Measurements from ENCODE around the gene SH3D19.
A peak's percentile ranks its signal among the peaks of the same experiment; 100 is the strongest.

The SH3D19 gene, protein sequence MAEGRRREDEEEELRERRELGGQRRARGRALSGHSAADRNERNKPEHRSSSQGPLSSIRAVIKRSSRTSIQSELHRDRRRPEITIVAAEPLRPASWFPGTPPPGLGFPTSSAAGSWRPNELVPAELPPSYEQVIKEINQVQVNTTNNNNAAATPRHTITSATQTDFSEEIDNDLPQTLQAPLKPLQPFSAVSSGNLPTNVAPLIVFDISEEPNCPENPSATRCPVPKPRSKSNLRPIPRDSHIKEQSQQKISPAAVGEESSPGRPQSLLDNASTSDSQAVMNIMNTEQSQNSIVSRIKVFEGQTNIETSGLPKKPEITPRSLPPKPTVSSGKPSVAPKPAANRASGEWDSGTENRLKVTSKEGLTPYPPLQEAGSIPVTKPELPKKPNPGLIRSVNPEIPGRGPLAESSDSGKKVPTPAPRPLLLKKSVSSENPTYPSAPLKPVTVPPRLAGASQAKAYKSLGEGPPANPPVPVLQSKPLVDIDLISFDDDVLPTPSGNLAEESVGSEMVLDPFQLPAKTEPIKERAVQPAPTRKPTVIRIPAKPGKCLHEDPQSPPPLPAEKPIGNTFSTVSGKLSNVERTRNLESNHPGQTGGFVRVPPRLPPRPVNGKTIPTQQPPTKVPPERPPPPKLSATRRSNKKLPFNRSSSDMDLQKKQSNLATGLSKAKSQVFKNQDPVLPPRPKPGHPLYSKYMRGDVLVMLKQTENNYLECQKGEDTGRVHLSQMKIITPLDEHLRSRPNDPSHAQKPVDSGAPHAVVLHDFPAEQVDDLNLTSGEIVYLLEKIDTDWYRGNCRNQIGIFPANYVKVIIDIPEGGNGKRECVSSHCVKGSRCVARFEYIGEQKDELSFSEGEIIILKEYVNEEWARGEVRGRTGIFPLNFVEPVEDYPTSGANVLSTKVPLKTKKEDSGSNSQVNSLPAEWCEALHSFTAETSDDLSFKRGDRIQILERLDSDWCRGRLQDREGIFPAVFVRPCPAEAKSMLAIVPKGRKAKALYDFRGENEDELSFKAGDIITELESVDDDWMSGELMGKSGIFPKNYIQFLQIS

DNA sequence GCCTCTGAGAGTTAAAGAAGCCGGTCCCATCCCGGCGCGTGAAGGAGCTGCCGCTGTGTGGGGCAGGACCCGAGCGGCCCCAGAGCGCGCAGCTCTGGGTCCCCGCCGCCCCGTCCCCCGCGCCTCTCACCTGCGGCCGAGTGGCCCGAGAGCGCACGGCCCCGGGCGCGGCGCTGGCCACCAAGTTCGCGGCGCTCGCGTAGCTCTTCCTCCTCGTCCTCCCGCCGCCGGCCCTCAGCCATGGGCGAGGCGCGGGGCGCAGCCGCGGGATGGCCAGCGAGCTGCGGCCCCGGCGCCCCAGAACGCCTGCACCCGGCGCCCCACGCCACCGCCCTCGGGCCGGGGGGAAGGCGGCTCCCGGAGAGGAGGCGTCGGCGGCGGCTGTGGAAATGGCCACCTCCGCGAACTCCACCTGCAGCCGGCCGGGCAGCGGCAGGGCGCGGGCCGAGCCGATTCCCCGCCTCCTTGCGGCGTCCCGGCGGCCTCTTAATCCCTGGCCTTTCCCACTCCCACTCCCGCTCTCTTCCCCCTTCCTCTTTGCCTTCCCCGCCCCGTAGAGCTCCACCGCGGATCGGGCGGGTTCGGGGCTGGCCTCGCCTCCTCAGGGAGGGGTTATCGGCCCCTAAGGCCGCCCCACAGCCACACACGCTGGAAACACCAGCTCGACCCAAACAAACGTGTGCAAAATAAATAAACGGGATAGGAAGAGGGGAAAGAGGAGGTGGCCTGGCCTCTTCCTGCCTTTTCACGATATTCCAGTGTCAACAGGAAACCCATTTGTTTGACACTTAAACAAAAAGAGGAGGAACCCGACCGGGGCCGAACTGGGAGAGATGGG is at the start of gene SH3D19:
Gene SH3D19, minus strand, starts transcription at position 495 of the 838 bp plus-strand sequence. Its CDS starts 253 bp downstream, at position 242.
- DNase-seq (ENCODE audit: low read depth): no peak

DNA sequence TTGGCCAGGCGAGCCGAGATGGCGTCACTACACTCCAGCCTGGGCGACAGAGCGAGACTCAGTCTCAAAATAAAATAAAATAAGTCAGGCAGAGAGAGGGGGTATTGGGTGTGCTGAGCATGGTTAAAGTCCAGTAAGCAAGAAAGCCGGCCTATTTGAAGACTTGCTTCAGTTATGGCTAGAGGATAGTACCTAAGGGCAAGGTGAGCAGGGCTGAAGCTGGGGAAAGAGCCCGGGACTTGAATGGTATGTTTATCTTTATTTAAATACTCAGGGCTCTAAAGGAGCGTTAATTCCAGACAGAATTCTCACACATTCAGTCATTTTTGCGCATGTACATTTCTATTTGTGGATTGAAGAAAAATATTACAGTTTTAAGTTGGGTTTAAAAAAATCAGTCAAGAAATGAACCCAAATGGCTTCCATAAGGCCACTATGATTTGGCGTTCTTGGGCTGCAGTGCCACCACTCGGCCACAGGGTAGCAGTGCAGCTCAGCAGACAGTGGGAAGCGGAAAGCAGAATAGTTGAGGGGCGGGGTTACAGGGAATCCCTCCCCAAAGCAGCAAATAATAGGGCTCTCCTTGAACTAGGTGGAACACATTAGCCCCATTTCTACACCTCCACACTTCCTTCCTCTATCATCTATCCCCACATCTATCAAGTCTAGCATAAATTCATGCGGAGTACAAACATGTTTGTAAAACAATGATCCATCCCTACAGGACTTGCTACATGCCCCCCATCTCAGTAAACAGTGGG is 37.2 kb upstream of the SH3D19 start:
- DNase-seq (ENCODE audit: low read depth): peak; percentile 65

DNA sequence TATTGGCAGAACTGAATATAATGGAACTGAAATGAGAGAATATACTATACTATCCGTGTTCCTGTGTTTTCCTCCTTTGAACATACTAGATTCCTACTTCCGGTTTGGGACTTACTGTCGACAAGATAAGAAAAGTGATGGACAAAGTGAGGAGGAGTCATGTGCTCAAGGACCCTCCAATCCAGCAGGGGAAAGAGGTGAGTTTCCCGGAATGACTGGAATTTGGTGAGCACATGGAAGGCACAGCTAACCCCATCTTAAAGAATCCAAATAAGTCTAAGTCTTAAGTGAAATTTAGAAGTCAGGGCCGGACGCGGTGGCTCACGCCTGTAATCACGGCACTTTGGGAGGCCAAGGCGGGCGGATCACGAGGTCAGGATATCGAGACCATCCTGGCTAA is 36.6 kb upstream of the SH3D19 start:
- DNase-seq (ENCODE audit: low read depth): no peak

DNA sequence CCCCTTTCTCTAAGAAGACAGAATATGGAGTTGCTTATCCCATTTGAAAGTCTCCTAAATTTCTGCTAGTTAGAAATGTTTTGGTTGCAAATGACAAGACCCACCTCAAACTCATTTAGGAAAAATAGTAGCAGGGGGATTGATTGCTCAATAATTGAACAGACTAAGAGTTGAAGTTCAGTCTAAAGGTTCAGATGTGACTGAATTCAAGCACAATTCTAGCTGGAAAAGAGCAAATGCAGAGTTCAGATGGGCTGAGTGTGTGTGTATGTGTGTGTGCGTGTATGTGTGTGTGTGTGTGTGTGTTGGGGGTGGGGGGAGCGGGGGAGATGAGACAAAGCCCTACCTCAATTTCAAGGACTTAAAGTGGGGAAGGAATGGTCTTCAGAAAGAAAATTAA is 35.7 kb upstream of the SH3D19 start:
- DNase-seq (ENCODE audit: low read depth): no peak

DNA sequence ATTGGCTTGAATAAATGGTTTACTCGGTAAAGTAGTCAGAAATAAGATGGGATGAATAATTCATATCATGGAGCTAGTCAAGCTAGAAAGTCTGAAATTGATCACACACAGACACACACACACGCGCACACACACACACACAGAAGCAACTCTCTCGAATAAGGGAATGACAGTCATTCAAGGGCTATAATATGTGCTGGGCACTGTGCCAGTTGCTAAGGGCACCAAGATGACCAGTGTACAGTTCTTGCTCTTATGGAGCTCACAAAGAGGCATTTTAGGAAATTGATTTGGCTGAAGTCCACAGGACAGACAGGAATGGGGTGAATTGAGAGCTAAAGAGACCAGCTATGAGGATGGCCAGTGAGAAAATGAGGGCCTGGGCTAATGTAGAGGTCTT is 34.2 kb upstream of the SH3D19 start:
- no peak for DNase-seq (ENCODE audit: low read depth)

DNA sequence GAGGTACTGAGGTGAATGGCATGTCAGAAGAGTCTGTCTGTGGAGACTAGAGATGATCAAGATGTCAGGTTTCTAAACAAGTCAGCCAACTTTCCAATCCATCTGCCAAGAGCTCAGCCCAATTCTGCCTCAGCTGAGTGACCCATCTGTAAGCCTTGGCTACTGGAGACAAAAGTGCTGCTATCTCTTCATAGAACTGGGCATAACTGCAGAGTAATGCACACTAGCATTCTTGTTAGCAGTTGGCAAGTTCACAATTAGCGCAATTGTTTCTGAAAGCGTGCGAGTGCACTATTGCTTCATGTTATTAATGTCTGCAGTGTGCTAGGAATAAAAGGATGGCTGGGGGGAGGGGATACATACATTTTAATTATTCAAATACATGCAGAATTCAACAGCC is 32.9 kb upstream of the SH3D19 start:
- DNase-seq (ENCODE audit: low read depth): no peak

DNA sequence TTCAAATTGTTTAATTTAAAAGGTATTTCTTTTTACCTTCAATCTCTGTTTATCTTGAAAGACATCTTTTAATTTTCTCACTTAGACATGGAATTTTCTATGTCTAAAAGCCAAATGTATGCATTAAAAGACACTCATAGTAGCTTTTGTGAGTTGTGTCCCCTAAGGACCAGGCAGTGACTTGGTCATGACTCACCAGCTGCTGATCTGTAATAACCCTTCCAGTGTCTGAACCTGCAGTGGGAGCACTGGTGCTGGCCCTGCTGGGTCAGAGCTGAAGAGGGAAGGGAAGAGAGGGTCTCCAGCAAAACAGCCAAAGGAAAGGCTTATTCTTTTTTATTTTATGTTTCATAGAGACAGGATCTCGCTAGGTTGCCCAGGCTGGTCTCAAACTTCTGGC is 31.1 kb upstream of the SH3D19 start:
- DNase-seq (ENCODE audit: low read depth): no peak

DNA sequence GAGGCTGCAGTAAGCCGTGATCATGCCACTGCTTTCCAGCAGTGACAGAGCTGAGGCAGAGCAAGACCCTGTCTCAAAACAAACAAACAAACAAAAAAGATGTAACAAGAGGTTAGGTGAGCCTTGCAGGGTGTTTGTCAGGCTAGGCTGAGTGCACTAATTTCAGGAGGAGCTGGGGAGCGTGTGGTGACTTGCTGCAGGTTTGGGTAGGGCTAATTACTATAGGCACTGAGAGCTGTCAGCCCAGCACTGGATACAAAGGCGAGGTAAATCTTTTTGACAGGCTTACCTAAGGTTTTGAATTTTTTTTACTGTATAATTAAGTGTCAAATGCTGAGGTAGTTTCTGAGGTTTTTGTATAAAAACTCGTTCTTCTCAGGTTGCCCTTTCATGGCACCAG is 29.8 kb upstream of the SH3D19 start:
- no peak for DNase-seq (ENCODE audit: low read depth)

DNA sequence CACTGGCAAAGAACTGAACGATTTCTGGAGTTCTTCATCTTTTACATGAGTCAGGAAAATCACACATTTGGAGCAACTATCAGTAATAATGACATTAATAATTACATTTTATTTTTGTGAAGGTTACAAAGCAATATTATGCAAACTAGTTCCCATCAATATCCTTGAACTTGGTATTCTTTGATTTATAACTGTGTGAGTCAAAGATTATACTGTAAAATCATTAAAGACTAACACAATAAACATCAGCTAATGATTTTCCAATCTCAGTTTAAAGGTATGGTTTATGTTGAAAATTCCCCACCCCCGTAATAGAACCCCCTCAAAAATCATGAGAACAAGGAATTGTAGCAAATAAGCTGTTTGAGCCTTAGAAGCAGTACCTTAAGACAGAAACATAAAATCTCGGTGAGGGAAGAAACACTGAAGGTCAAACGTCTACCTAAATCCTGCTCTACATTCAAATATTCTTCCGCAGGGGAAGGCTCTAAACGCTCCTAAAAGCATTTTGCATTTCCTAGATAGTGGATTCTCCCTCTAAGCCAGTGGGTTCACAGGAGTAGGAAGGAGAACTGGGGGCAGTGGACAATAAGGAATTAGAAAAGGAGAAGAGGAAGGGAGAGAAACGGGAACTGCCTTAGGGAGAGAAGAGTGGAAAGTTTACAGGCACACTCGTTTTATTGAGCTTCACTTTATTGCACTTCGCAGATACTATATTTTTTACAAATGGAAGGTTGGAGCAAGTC is 22.3 kb upstream of the SH3D19 start:
- no peak for DNase-seq (ENCODE audit: low read depth)

DNA sequence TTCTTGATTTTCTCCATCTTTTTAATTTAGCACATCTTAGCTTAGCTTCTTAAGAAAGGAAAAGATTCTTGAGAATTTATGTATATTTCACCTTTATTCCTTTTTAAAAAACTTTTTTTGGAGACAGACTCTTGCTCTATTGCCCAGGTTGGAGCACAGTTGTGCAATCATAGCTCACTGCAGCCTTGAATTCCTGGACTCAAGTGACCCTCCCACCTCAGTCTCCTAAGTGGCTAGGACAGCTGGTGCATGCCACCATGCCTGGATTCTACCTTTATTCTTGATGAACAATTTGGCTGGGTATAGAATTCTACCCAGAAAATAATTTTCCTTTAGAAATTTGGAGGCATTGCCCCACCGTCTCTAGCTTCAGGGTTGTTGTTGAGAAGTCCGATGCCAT is 19.5 kb upstream of the SH3D19 start:
- DNase-seq (ENCODE audit: low read depth): no peak

DNA sequence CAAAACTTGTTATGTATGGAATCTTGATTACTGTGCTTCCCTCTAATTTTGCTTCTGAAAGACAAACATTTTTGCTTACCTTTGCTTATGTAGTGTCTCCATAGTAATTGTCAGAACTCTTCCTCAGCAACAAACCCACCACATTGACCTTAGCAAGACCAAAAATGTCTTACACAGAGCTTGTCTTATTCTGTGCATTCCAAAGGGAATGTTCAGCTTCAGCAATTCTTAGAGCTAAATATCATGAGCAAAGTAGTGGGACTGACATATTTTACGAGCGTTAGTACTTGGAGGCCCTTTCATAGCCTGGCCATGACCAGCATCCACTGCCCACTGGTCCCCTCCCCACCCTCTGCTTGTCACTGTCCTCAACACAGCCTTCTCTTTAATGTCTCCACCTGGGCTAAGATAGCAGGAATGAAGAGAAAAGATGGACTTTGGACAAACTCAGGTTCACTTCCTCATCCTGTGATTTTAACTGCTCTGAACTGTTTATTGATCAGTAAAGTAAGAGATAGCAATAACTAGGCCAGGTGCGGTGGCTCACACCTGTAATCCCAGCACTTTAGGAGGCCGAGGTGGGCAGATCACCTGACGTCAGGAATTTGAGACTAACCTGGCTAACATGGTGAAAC is 15.5 kb upstream of the SH3D19 start:
- no peak for DNase-seq (ENCODE audit: low read depth)

DNA sequence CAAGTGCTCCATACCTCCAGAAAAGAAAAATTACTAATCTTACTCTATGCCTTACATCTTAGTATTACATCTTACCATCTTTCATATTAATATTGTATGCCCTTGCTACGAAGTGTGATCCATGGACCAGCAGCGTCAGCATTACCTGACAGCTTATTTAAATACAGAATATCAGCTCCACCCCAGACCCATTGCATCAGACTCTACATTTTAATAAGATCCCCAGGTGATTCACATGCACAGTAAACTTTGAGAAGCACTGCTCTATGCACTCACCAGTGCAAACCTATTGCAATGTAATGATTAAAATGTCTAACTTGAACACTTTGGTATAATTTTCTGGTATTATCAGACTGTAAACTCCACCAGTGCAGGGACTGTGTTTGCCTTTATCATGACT is 14.1 kb upstream of the SH3D19 start:
- DNase-seq (ENCODE audit: low read depth): no peak

DNA sequence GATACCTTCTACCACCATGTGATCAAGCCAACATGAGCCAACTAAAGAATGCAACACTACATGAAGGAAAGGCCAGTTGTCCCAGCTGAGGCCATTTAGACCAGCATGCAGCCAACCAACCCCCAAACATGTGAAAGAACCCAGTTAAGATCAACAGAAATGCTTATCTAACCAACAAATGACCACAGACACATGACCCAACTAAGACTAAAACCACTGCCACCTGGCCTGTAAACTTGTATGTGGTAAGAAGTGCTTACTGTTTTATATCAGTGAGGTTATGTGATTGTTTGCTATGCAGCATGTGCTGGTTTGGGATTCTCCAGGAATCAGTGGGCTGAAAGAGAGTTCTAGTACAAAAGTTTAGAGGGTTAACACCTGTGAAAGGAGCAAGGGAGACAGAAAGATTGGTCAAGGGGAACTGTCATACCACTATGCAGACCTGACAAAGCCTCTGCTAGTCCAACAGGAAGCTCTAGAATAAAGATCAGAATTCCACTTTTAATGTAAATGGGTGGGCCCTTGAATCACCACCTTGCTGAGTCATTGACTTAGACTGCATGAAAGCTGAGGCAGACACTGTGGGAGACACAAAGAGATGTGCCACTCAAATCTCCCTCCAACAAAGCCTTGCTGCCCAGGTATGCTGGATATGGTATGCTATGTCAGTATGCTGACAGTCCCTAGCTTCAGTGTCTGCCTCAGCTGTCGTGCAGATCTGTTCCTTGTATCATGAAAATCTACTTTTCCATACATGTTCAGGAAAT is 6.1 kb upstream of the SH3D19 start:
- no peak for DNase-seq (ENCODE audit: low read depth)

DNA sequence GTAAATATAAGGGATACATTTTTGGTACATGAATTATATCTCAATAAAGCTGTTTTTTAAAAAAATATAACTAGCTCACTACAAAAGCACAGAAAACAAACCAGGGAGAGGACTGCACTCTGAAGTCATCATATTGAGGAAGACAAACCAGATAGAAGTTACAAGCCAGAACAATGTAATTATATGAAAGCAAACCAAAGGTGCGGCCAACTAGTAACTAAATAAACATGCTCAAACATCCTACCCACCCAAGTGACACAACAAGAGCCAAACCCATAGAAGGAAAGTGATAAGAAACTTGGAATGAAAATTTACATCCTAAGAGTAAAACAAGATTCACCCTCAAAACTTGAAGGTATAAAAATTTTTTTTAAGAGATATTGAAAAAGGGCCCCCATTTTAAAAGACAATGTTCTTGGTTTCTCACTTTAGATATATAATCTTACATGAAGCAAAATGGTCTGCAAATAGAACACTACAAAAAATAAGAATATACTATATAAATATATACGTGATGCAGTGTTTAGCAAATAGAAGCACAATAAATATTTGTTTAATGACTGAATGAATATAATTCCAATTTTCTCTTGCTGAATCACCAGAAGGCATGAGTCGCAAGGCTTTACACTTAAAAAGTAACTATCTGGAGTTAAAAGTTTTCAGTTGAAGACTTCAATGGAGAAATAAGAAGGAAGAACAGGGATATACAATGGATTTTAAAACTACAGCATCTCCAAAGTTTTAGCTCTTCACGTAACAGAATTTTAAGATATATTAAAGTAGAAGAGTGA is 4.0 kb upstream of the SH3D19 start:
- no peak for DNase-seq (ENCODE audit: low read depth)

DNA sequence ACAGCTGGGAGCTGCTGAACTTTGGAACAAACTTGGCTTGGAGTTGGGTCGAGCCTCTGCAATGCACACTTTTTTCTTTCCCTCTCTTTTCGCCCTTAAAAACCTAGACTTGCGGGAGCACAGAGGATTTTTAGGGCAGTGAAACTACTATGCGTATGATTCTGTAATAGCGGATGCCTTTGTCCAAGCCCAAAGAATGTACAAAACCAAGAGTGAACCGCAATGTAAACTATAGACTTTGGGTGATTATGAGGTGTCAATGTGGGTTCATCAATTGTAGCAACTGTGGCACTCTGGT is 493 bp upstream of the SH3D19 start:
- DNase-seq (ENCODE audit: low read depth): no peak

DNA sequence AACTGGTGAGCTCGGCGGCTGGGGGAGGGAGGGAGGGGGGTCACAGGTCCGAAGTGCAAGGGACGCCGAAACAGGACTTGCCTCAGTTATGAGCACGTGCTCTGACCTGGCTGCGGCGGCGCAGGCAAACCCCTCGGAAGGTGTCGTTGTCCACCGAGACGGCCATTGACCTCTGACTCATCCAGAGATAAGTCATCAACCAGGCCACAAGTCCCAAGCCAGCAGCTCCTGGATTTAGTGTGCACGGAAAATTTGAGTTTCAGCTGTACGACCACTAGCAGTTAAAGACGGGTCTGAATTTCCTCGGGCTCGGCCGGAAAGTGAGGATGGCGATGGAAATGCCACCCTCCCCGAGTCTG is 674 bp downstream of the SH3D19 start:
- DNase-seq (ENCODE audit: low read depth): no peak

DNA sequence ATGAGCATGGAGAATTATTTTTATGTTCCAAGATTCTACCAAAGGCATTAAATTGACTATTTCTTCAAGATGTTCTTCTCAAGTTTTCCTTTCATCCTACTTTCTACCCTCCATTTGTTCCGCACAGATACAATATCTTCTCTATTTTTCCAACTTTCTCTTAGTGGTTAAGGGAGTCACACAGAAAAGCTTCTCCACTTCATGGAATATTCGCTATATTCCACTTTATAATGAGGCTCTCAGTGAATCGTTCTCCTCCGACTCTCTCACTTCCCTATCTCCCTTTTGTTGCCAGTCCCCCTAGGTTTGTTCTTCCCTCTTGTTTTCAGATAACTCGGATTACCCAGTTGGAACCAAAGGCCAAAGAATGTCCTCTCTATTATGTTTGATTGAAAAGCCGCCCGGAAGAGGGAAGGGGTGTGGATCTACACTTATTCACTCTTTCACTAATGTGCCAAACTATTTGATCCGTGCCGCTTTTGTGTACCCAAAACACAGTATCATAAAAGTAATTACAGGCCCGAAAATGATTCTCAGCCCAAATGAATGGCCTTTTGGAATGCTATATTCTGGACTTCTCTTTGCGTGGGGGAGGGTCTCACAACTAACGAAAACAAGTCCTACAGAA is 1.2 kb downstream of the SH3D19 start:
- no peak for DNase-seq (ENCODE audit: low read depth)

DNA sequence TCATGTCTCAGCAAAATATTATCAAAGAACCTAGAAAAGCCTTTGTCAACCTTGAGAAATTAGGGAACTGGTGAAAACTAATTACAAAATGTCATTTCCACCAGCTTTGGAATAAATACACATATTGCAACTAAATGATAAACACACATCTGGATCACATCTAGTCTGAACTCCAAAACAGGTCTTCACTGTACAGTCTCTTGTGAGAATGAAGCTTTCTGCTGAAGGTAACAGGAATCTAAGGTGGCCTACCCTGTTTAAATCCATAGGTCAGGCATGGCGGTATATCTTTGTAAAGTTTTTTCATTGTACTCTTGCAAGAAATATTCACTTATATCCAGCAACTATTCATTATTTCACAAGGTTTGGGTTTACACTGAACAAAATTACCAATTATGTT is 1.7 kb downstream of the SH3D19 start:
- no peak for DNase-seq (ENCODE audit: low read depth)

Measured in activated T-cell treated with anti-CD3 and anti-CD28 coated beads for 1 hour (primary cell).